Bone marrow (tissue), 2 donors: ENCODE measurements around the gene NGEF.
"Not testable (repeated sequence)": the region's sequence is repeated elsewhere in the genome, so short reads cannot be mapped to it uniquely, and the experiment has no call there.

Source experiments
- DNase-seq, 2 donors: peaks; one replicate each; lab custom pipeline; 2025; lab: John Stamatoyannopoulos, UW

Gene NGEF, protein sequence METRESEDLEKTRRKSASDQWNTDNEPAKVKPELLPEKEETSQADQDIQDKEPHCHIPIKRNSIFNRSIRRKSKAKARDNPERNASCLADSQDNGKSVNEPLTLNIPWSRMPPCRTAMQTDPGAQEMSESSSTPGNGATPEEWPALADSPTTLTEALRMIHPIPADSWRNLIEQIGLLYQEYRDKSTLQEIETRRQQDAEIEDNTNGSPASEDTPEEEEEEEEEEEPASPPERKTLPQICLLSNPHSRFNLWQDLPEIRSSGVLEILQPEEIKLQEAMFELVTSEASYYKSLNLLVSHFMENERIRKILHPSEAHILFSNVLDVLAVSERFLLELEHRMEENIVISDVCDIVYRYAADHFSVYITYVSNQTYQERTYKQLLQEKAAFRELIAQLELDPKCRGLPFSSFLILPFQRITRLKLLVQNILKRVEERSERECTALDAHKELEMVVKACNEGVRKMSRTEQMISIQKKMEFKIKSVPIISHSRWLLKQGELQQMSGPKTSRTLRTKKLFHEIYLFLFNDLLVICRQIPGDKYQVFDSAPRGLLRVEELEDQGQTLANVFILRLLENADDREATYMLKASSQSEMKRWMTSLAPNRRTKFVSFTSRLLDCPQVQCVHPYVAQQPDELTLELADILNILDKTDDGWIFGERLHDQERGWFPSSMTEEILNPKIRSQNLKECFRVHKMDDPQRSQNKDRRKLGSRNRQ

GRCh38 chr2:233013027-233013461 is at the start of gene NGEF:
NGEF (minus strand) TSS chr2:233013256; CDS start chr2:232974890, 38,366 bp downstream.
- DNase-seq: no peak

DNA sequence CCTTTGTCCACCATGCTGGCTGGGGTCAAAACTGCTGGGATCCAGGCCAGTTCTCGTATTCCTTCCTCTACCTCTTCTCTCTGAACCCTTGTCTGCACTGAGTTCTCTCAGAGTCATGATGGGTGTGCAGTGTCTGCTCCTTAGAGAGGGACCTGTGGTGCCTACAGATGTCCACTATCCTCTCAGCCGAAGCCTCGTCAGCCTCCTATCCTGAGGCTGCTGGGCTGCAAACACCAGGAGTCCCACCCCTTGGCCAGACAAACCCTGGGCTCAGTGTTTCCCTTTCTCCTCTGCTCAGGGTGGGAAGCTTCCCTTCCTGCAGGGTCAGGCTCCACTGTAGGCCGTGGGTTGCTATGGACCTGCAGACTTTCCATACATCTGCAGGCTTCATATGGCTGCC is 49.4 kb upstream of the NGEF start:
- DNase-seq: no peak

- DNase-seq: peak in 1 of 2 donors; percentile 30
These were observed 48.8 kb upstream of the NGEF start for GRCh38 chr2:233061591-233062450.

DNA sequence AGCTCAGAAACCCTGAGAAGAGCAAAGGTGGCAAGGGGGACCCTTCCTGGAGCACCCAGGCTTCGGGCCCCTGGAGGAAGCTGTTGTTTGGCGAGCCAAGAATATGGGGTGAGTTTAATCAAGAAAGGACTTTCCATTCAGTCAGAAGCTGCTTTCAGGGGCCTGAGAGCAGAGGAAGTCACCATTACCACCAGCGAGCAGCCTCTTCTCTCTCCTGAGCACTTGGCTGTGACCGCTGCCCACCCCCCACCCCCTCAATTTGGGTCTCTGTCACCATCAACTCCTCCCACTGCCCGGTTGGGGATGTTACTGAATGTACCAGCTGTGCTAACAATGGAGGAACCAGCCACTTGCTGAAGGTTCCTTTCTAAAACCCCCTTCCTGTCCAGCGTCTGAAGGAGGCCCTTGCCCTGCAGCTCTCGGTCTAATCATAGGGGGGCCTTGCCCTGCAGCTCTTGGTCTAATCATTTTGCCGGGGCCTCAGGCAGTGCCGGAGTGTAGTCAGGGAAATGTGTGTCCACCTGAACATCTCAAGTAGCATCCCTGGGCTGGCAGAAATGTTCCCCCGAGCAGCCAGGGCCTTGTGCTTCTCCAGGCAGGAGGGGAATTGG is 48.0 kb upstream of the NGEF start:
- no peak for DNase-seq

GRCh38 chr2:233060501-233060979 is 47.5 kb upstream of the NGEF start:
- no peak for DNase-seq

- peak; percentile 69 to 84 for DNase-seq
These were observed 46.9 kb upstream of the NGEF start, which contains the start of gene INPP5D for GRCh38 chr2:233059797-233060500. INPP5D (plus strand) TSS chr2:233060342; CDS start chr2:233060479, 137 bp downstream.

GRCh38 chr2:233059547-233059796 is 46.4 kb upstream of the NGEF start:
- DNase-seq: no peak

DNA sequence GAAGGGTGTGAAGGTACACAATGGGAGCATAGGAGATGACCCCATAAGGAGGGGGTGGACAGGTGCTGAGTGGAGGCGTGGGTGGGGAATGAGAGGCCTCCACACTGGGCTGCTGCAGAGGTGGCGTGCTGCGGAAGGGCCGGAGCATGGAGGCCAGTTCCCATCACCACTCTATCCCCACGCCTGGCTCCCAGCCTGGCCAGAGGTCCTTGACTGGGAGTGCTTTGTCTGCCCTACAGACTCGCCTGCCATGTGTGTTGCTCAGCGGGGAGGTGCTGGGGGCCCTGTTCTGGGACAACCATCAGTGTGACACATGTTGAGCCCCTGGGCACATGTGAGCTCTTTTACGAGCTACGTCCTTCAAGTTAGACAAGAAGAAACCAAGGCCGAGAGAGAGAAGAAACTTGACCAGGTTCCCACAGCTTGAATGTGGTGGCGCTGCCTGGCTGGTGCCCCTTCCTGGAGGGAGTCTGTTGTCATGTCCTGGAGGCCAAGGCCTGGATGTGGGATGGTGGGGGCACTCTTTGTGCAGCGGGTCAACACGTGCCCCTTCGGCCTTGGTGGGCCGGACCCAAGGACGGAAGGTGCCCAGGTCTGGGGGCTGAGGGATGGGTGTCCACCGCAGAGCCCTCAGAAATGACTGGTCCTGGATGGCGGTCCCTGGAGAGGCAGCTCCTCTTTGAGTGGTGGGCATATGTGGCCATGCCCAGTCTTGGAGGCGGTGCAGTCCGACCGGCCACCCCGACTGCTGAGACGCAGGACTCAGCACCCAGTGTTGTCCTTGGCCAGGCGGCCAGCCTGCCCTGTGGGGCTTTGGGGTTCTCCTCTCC is 45.9 kb upstream of the NGEF start:
- no peak for DNase-seq

GRCh38 chr2:233056961-233057605 is 44.0 kb upstream of the NGEF start:
- no peak for DNase-seq

GRCh38 chr2:233055362-233055761 is 42.3 kb upstream of the NGEF start:
- DNase-seq: no peak

DNA sequence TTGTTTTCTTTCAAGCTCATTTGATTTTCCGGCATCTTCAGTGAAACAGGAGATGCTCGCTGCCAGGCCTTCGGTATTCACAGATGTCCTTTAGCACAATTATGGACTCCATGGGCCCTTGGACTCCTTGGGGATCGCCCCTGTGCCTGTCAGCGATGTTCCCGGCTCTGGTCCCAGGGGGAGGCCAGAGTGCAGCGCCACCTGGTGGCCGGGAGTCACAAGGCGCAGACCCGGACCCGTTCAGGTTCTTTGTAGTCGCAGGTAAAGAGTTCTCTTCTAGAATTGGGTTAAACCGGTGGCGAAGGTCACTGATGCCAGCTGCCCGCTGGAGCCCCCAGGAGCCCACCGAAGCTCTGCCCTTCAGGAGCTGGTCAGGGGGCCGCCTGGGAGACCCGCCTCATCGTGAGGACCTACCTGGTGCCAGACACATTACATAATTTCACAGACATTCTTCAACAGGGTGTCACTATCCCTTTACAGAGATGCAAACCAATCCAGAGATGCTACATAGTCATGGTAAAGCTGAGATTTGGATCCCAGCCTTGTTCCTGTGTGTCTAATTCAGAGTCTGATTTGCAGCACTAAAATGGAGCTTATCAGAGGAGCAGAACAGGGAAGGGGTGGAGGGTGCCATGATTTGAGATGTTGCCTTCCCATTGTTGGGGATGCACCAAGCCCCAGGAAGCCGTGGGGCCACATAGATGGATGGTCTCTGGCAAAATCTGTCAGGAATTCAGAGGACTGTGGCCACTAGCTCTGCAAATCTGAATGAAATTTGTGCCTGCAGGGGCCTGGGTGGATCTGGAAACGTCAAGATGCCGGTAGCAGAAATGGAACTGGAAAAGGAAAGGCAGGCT is 41.1 kb upstream of the NGEF start:
- DNase-seq: peak in 1 of 2 donors; percentile 41

DNA sequence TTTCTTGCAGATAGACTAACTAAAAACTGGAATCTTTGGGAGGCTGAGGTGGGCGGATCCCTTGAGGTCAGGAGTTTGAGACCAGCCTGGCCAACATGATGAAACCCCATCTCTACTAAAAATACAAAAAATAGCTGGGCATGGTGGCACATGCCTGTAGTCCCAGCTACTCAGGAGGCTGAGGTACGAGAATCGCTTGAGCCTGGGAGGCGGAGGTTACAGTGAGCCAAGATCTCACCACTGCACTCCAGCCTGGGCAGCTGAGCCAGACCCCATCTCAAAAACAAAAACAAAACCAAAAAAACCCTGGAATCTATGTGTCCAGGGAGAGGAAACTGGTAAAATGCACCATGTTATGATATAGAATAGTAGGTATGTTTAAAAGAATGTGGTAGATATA is 39.5 kb upstream of the NGEF start:
- not testable (repeated sequence) for DNase-seq

- no peak for DNase-seq
These were observed 38.4 kb upstream of the NGEF start for GRCh38 chr2:233051241-233052149.

DNA sequence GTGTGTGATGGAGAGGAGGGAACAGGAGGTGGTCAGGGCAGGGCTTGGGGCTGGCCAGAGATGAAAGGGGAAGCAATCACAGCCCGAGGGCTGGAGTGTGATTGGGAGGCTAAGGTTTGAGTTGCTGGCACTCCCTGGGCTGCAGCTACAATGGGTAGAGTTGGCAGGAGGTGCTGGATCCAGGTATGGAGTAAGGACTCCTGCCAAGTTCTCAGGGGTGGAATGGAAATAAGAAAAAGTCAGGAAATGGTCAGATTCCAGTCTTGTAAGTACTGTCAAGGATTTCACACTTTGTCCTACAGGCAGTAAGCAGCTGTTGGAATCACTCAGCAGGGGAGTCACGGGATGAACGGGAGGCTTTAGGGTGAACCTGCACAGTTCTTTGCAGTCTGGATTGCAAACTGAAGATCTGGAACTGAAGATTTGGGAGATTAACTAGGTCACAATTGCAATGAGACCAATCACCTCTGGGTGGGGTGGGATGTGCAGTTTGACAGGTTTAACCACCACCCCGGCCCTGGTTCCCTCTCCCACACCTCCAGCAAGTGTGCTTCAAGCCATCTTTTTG is 36.2 kb upstream of the NGEF start:
- no peak for DNase-seq

- no peak for DNase-seq
These were observed 35.6 kb upstream of the NGEF start for GRCh38 chr2:233048569-233049193.

GRCh38 chr2:233047667-233048066 is 34.6 kb upstream of the NGEF start:
- DNase-seq: no peak

- DNase-seq: no peak
These were observed 34.1 kb upstream of the NGEF start for GRCh38 chr2:233047206-233047605.
